HG03175 (cell line): ENCODE data around the gene DST.
"Not testable (repeated sequence)": the region's sequence is repeated elsewhere in the genome, so short reads cannot be mapped to it uniquely, and the experiment has no call there.

Experiments used
- ATAC-seq: cut with Tn5 transposase; IDR thresholded peaks from one replicate; pipeline ENCODE4 v1.9.1; 2021; ENCODE audit warnings: mild to moderate bottlenecking, moderate library complexity; ENCODE audit not compliant: unreplicated experiment

The DST gene

GRCh38 chr6:56664029-56664428, 21.3 kb upstream of the DST start:
- no peak for ATAC-seq

GRCh38 chr6:56663344-56663743, 20.7 kb upstream of the DST start:
- ATAC-seq = no peak

GRCh38 chr6:56661338-56661737, 18.6 kb upstream of the DST start:
- not testable (repeated sequence) for ATAC-seq

GRCh38 chr6:56660381-56660730, 17.7 kb upstream of the DST start:
- ATAC-seq = no peak

GRCh38 chr6:56659721-56660380, 17.2 kb upstream of the DST start:
- ATAC-seq = peak; percentile 94

- no peak for ATAC-seq
These were observed 15.6 kb upstream of the DST start for GRCh38 chr6:56658326-56658725.

GRCh38 chr6:56657354-56657753, 14.7 kb upstream of the DST start:
- ATAC-seq = no peak

GRCh38 chr6:56656466-56656865, 13.8 kb upstream of the DST start:
- ATAC-seq = no peak

GRCh38 chr6:56655996-56656395, 13.3 kb upstream of the DST start:
- ATAC-seq = no peak

- no peak for ATAC-seq
These were observed 12.6 kb upstream of the DST start for GRCh38 chr6:56655249-56655648.

- no peak for ATAC-seq
These were observed 10.3 kb upstream of the DST start for GRCh38 chr6:56652994-56653393.

GRCh38 chr6:56652231-56652630, 9.5 kb upstream of the DST start:
- no peak for ATAC-seq

GRCh38 chr6:56650191-56650590, 7.5 kb upstream of the DST start:
- no peak for ATAC-seq

- no peak for ATAC-seq
These were observed 7.1 kb upstream of the DST start for GRCh38 chr6:56649782-56650181.

- no peak for ATAC-seq
These were observed 6.5 kb upstream of the DST start for GRCh38 chr6:56649053-56649769.

- ATAC-seq = no peak
These were observed 4.6 kb upstream of the DST start for GRCh38 chr6:56647172-56647762.

- no peak for ATAC-seq
These were observed 1.7 kb upstream of the DST start for GRCh38 chr6:56644366-56644765.

GRCh38 chr6:56643379-56644089, 845 bp upstream of the DST start:
- ATAC-seq = no peak

GRCh38 chr6:56640374-56640773, 2.3 kb downstream of the DST start:
- no peak for ATAC-seq

- ATAC-seq = no peak
These were observed 3.9 kb downstream of the DST start for GRCh38 chr6:56638760-56639159.

- no peak for ATAC-seq
These were observed 5.0 kb downstream of the DST start for GRCh38 chr6:56637640-56638039.

GRCh38 chr6:56628105-56628504, 14.6 kb downstream of the DST start:
- ATAC-seq = no peak
